ENCODE results near the gene FCRL3. TPM values are rescaled to one million over a fixed set of nuclear protein-coding genes. Genes with fewer than 3 reads are reported as not detected.
"Not testable (repeated sequence)": the region's sequence is repeated elsewhere in the genome, so short reads cannot be mapped to it uniquely, and the experiment has no call there.

Gene FCRL3, protein sequence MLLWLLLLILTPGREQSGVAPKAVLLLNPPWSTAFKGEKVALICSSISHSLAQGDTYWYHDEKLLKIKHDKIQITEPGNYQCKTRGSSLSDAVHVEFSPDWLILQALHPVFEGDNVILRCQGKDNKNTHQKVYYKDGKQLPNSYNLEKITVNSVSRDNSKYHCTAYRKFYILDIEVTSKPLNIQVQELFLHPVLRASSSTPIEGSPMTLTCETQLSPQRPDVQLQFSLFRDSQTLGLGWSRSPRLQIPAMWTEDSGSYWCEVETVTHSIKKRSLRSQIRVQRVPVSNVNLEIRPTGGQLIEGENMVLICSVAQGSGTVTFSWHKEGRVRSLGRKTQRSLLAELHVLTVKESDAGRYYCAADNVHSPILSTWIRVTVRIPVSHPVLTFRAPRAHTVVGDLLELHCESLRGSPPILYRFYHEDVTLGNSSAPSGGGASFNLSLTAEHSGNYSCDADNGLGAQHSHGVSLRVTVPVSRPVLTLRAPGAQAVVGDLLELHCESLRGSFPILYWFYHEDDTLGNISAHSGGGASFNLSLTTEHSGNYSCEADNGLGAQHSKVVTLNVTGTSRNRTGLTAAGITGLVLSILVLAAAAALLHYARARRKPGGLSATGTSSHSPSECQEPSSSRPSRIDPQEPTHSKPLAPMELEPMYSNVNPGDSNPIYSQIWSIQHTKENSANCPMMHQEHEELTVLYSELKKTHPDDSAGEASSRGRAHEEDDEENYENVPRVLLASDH
- under 1 TPM in 3 of 4 donors, not detected in 1; 0.04 to 0.33 (median 0.06) TPM for polyA plus RNA-seq (ENCODE audit: insufficient read length in 4 of 4)

DNA sequence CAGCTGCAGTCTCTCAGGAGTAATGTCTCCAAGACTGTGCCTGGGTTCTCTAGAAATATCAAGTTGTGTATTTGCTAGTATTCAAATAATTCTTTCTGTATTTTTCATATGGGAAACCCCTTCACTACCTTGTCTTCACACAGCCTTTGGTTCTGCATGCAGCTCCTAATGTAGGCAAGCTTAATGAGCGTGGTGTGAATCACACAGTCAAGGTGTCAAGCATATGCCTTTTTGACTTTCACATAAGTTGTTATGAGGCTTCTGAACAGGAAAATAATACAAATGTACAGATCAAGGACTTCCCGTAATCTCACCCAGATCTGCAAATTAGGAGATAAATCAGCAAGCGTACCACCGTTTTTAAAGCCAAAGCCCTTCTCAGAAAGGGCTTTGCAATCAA lies at the start of gene FCRL3:
Gene FCRL3, minus strand, starts transcription at position 38 of the 400 bp plus-strand sequence. CDS start 280 bp downstream, outside the sequence.
- DNase-seq (ENCODE audit: low read depth in 4 of 4, low spot score in 3 of 4), result no peak

DNA sequence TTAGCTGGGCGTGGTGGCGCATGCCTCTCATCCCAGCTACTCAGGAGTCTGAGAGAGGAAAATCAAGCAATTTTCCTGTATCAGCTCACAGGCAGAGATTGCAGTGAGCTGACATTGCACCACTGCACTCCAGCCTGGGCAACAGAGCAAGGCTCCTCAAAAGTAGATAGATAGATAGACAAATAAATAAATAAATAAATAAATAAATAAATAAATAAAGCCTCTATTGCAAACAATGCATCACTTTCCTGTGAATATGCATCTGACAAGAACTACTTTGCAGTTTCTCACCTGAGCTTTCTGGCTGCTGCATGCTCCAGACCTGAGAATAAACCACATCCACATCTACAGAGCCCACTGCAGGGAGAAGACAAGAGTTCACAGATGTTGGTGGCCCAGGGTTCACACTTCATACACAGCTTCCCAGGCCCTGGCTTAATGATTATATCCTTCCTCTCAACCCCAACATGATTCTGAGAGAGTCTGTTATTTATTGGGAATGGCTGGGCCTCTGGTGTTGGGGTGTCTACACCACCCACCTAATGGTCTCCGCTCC lies 47.8 kb upstream of the FCRL3 start:
- no peak for DNase-seq (ENCODE audit: low read depth in 4 of 4, low spot score in 3 of 4)

DNA sequence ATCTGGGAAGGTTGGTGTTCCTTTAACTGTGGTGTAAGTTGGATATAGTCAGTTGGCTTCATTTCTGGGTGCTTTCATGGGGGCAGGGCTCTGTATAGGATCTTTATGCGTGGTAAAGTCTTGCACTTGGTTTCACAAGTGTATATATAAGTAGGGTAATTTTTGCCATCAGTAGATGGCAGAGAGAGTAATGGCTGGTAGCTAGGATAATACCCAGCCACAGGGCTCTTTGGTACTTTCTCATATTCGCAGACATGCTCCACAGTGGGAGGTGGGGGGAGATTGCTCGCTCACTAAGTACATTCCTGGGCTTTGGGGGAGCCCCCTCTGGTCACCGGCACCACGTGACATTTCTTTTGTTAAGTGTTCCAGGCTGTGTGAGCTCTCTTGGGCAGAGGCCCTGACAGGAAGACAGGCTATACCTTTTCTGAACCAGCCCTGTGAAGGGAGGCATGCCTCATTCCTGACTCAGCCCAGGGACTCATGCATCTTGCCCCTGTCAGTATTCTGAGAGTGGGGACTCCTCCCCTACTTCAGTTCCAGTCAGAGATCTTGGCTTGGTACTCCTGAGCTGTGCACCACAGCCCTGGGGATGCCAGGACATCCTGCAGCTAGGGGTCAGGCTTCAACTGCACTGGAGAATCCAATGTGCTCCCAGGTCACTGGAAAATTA lies 38.8 kb upstream of the FCRL3 start:
- no peak for DNase-seq (ENCODE audit: low read depth in 4 of 4, low spot score in 3 of 4)

DNA sequence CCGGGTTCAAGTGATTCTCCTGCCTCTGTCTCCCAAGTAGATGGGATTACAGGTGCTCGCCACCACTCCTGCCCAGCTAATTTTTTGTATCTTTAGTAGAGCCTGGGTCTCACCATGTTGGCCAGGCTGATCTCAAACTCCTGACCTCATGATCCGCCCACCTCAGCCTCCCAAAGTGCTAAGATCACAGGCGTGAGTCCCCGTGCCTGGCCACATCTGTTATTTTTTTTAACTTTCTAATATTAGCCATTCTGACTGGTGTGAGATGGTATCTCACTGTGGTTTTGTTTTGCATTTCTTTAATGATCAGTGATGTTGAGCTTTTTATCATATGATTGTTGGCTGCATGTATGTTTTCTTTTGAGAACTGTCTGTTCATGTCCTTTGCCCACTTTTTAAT lies 35.4 kb upstream of the FCRL3 start:
- not testable (repeated sequence) for DNase-seq (ENCODE audit: low read depth in 4 of 4, low spot score in 3 of 4)

DNA sequence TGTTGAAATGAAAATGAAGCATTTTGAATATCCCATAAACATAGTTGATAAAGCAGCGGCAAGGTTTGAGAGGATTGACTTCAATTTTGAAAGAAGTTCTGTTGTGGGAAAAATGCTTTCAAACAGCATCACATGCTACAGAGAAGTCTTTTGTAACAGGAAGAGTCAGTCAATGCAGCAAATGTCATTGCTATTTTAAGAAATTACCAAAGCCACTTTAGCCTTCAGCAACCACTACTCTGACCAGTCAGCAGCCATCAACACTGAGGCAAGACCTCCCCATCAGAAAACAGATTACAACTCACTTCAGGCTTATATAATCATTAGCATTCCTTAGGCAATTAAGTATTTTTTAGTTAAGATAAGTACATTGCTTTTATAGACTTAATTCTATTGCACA lies 33.8 kb upstream of the FCRL3 start:
- no peak for DNase-seq (ENCODE audit: low read depth in 4 of 4, low spot score in 3 of 4)

DNA sequence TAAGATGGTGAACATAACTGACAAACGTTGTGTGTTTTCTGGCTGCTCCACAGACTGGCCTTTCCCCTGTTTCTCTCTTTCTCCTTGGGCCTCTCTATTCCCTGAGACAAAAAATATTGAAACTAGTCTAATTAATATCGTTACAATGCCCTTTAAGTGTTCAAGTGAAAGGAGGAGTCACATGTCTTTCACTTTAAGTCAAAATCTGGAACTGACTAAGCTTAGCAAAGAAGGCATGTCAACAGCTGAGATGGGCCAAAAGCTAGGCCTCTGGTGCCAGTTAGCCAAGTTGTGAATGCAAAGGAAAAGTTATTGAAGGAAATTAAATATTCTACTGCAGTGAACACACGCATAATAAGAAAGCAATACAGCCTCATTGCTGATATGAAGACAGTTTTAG lies 32.2 kb upstream of the FCRL3 start:
- DNase-seq (ENCODE audit: low read depth in 4 of 4, low spot score in 3 of 4), result no peak

DNA sequence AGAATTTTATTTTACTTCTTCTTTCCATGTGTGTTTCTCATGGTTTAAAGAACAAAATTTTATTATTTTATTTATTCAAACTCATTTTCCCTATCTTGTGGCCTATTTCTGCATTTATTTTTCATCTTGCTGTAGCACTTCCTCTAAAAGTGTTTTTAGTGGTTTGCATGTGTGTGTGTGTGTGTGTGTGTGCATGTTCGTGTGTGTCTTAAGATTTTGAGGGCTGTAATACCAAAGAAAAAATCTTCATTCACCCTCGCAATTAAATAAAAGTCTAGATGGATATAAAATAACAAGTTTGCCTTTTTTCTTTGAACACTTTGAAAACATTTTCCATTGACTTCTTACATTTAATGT lies 24.6 kb upstream of the FCRL3 start:
- no peak for DNase-seq (ENCODE audit: low read depth in 4 of 4, low spot score in 3 of 4)

DNA sequence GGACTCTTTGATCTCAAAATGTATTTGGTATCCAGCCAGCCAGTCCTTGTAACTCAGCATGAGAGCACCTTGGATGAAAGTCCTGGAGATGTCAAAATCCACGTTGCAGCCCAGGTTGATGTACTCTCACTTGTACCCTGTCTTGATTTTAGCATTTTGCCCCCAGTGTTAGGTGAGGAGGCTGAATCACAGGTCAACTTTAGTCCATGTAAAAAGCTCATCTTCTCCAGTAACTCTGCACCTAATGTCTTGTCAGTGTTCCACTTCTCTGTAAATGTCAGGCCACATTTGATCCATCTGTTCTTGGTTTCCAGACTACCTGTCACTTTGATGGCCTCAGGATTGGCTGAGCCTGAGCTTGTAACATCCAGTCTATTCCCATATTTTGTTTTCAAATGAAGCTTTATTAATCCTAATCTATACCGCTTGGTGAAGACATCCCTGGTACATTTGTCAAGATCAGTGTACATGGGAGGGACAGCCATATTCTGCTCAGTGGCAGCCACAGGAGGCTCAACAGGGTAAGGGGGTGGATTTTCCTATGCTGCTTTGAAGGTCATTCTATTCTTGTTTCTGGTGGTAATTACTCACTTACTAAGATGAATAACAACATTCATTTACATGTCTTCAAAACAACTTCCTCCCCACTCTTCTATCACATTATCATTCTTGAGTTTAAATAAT lies 24.1 kb upstream of the FCRL3 start:
- no peak for DNase-seq (ENCODE audit: low read depth in 4 of 4, low spot score in 3 of 4)

DNA sequence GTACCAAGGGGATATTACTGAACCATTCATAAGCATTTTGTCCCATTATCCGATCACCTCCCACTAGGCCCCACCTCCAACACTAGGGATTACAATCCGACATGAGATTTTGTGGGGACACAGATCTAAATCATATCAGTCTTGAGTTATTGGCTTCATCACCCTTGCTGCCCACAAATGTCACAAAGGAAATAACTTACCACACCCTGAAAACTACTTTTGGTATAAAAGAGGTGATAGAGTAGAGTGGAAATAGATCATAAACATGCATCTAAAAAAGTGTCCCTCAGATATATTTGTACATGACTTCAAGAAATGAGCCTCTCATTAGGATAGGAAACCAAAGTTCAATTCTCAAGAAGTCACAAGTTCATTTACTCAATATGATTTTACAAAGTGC lies 22.6 kb upstream of the FCRL3 start:
- DNase-seq (ENCODE audit: low read depth in 4 of 4, low spot score in 3 of 4), result no peak

DNA sequence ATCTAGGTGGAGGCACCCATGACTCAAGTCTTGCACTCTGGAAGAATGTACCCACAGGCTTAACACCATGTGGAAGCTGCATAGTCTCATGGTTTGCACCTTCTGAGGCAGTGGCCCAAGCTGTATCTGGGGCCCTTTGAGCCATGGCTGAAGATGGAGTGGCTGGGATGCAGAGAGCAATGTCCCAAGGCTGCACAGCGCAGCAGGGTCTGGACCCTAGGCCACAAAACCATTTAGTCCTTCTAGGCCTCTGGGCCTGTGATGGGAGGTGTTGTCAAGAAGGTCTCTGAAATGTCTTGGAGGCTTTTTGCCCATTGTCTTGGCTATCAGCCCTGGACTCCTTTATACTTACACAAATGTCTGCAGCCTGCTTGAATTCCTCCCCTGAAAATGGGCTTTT lies 21.4 kb upstream of the FCRL3 start:
- DNase-seq (ENCODE audit: low read depth in 4 of 4, low spot score in 3 of 4), result no peak

DNA sequence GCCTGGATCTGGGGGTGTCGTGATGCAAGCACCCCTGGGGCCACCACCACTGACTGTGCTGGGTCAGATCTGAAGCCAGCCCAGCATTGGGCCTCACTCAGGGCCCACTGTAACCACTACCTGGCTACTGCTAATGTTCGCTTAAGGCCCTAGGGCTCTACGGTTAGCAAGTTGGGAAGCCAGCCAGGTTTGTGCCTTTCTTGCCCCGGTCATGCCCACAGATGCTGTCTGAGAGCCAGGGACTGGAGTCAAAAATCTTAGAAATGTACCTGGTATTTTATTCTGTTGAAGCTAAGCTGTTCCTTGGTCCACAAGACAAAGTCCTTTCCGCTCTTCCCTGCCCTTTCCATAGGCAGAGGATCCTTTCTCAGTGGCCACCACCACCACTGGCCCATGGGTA lies 15.2 kb upstream of the FCRL3 start:
- no peak for DNase-seq (ENCODE audit: low read depth in 4 of 4, low spot score in 3 of 4)

DNA sequence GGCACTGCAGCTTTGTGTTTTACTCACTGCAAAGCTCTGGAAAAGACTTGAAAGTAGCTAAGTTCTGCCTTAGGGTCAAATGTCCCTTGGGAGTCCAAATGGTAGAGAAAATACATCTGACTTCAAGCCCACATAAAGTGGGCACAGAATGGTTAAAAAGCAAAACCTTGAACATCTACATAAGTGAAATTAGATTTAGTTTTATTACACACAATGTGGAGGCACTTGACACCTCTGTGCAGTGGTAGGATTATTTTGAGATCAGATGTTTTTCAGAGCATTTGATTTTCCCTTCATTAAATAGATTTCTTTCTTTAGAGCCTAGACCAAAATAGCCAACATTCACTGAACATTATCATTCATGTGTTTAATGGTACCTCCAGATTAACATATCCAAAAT lies 11.2 kb upstream of the FCRL3 start:
- DNase-seq (ENCODE audit: low read depth in 4 of 4, low spot score in 3 of 4), result no peak

DNA sequence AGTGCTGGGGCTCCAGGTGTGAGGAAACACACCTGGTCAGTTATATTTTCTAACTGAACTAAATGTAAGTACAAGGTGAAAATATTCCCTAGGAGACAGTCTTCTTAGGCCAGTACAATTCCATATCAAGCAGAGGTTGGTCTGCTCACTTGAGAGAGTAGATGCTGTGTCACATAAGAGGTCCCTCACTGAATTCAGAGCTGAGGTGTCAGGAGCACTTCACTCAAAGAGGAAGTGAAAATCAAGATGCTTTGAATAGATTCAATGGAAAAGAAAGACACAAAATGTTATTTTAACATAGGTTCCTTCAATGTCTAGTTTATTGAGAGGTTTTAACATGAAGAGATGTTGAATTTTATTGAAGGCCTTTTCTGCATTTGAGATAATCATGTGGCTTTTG lies 4.3 kb upstream of the FCRL3 start:
- DNase-seq (ENCODE audit: low read depth in 4 of 4, low spot score in 3 of 4), result no peak

DNA sequence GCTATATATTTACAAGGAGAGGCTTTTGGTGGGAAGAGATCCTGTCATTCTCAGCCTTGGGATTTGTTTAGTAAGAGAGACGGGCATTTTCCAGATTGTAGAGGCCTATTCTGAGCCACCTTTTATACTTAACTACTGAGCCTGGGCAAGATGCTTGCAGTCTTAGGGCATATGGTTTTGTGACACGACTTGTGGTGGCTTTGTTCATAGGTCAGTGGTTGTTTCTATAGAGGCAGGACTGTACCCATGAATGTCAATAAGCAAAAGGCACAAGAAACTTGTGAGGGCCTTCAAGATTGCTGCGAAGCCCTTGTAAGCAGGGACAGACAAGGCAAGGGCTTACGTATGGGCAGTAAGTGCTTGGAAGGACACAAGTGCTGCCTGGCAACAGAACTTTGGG lies 3.4 kb upstream of the FCRL3 start:
- DNase-seq (ENCODE audit: low read depth in 4 of 4, low spot score in 3 of 4), result no peak

DNA sequence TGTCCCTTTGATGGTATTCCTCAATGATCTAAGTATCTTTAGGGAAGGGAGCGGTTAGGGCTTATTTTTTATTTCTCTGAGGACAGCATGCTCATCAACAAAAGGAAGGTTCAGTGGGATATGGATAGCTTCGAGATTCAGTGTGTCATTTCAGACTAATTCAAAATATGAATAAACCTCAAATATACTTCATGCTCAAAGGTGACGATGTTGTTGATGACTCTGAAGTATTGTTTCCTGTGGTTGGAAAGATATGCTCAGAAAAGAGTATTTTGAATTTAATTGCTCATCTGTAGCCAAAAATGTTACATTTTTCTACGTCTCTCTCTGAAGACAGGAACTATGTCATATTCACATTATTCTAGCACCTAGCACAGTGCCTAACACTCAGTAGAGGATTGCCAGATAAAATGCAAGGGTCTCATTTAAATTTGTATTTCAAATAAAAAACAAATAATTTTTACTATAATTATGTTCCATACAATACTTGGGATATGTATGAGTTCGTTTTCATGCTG lies 1.8 kb upstream of the FCRL3 start:
- no peak for DNase-seq (ENCODE audit: low read depth in 4 of 4, low spot score in 3 of 4)

DNA sequence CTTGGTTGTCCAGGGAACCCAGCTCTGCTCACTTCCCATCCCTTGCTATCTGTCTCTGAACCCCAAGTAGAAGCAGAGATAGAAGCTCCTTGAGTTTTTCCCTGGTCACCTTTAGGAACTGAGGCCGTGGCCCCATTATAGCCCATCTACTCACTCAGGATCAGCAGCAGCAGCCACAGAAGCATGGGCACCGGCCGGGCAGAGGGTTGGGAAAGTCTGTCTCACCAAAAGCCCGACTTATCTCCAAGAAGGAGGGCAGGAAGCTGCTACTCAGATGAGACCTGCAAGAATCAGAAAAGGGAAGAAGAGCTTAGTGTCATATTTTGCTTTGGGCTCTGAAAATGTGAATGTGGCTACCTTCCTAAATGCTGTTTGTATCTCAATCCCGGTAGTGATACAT lies 264 bp downstream of the FCRL3 start:
- no peak for DNase-seq (ENCODE audit: low read depth in 4 of 4, low spot score in 3 of 4)

DNA sequence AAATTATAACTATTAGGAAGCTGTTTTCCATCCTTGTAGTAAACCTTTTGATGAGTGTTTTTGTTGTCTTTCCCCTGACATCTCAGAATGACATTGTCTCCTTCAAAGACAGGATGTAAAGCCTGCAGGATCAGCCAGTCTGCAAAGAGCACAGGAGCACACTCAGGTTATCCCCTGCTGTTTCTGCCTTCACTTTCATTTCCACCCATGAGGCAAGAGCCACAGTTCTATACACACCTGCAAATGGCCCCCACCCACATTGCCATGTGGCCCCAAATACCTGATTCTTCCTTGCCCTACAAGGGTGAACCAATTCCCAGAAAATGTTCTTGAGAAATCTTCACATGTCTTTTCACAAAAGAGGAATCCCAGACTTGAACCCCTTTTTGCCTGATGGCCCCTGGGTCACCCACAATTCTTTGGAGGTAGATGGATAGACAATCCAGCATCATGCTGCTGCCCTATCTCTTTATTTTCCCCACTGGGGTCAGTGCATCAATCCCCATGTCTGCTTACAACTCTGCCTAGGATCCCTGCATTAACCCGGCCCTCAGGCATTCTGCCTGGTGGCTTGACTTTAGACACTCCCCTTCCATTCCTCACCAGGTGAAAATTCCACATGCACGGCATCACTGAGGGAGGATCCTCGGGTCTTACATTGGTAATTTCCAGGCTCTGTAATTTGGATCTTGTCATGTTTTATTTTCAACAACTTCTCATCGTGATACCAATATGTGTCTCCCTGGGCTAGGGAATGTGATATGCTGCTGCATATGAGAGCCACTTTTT lies 2.6 kb downstream of the FCRL3 start:
- no peak for DNase-seq (ENCODE audit: low read depth in 4 of 4, low spot score in 3 of 4)

DNA sequence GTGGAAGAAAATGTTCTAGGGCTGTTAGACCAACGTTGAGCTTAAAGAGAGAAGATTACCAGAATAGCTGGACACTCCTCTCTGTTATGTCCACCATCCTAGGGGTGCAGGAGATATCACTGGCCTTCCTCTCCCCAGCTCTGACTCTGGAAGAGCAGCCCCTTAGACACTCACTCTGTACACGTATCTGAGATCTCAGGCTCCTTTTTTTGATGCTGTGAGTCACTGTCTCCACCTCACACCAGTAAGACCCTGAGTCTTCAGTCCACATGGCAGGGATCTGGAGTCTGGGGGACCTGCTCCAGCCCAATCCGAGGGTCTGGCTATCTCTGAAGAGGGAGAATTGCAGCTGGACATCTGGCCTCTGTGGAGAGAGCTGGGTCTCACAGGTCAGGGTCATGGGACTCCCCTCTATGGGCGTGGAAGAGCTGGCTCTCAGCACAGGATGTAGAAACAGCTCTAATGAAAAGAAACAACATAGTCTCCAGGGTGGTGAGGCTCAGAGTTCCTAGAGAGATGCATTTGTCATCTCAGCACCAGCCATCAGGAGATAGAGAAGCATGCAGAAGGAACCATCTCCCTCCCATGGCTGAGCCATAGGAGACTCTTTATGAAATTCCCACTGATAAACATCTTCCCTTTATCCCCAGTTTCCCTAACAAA lies 3.5 kb downstream of the FCRL3 start:
- no peak for DNase-seq (ENCODE audit: low read depth in 4 of 4, low spot score in 3 of 4)

DNA sequence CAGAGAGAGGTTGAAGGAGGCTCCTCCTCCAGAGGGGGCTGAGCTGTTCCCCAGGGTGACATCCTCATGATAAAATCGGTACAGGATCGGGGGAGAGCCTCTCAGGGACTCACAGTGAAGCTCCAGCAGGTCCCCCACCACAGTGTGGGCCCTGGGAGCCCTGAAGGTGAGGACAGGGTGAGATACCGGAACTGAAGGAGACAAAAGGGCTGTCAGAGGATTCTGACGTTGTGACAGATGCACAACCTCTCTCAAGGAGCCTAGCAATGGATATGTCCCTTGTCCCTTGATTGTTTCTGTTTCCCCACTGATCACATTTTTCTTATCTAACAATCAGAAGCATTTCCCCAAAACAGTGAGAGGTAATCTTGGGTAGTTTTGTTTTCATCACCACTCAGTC lies 5.2 kb downstream of the FCRL3 start:
- no peak for DNase-seq (ENCODE audit: low read depth in 4 of 4, low spot score in 3 of 4)

Measured in right renal pelvis (tissue), 4 donors.